HPDE6-E6E7 (cell line): ENCODE measurements around the gene SPON1.
"Not testable (repeated sequence)": the region's sequence is repeated elsewhere in the genome, so short reads cannot be mapped to it uniquely, and the experiment has no call there.

Source experiments
- DNase-seq: peaks from one replicate; pipeline ENCODE4 v3.0.0; 2011; ENCODE audit warnings: missing footprints; ENCODE audit errors: extremely low spot score

Gene SPON1

DNA sequence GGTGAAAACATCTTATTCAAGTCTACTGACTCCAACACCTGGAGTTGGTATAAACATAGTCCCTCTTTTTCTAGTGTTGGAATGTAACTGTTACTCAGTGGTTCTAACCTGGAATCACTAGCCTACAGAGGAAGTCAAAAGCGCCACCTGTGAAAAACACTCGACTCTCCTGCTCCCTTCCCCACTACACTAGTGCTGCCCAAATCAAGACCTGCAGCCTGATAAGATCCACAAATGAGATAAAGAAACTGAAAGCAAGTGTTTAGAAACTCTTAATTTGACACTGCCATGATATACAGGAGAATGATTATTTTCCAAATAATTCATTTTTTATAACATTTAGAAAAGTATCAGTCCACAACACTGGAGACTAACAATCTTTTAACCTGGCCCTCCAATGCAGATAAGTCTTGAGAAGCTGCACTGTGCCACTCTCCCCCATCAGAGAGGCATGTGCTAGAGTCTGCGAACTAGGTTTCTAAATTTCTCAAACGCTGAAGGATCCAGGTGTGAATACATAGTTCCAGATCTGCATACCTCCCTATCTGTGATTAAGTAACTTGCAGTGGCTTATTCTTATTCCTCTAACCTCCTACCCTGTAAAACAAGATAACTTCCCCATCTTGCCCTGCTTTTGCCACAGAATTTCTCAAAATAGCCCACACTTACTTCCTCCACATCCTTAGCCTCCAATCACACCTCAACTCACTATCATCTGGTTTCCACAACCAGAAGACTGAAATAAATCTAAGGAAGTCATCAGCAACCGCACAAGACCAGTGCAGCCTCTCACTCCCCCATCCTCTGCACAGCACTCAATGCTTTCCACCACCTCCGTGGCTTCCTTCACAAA lies 308.4 kb downstream of the SPON1 start:
- DNase-seq: no peak

DNA sequence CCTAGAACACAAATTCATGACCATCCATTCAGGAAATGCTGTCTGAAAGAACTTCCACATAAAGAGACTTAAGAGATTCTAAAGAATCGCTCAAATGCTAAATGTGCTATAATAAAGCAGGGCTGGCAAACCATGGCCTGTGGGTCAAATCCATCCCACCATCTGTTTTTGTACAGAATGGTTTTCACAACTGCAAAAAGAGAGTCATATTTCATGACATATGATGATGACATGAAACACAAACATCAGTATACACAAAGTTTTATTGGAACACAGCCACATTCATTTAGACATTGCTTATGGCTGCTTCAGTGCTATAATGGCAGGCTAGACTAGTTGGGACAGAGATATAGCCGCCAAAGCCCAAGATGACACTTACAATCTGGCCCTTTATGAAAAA lies 311.4 kb downstream of the SPON1 start:
- no peak for DNase-seq

DNA sequence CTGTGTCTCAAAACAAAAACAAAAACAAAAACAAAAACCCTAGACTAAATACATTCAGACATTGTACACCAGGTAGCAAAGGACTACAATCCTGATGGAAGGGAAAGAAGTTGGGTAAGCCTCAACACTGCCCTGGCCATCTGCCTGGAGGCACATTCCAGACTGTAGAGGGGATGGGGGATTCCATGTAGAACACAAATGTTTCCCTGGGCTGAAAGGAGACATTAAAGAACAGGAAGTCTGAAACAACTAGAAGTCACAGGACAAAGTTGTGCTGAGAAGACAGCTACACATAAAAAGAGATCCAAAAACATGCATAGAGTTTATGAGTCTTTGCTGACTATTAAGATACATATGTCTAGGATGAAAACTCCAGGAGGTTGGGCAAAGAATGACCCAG lies 312.6 kb downstream of the SPON1 start:
- no peak for DNase-seq

DNA sequence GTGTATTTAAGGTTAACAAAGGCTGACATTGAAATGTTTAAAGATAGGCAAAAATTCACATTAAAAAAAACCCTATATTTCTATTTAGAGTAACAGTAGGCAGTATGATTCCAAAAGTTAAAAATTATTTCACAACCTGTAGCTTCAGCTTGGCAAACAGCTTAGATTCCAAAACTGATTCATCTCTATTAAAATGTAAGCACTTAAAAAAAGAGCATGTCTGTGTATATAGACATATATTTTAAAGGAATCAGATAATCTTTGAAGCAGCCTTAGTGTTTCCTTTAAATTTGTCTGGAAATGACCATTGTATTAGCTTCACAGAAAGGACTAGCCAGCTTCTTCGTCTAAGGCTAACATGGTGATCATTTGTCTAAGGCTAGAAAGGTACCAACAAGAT lies 316.3 kb downstream of the SPON1 start:
- DNase-seq: not testable (repeated sequence)

DNA sequence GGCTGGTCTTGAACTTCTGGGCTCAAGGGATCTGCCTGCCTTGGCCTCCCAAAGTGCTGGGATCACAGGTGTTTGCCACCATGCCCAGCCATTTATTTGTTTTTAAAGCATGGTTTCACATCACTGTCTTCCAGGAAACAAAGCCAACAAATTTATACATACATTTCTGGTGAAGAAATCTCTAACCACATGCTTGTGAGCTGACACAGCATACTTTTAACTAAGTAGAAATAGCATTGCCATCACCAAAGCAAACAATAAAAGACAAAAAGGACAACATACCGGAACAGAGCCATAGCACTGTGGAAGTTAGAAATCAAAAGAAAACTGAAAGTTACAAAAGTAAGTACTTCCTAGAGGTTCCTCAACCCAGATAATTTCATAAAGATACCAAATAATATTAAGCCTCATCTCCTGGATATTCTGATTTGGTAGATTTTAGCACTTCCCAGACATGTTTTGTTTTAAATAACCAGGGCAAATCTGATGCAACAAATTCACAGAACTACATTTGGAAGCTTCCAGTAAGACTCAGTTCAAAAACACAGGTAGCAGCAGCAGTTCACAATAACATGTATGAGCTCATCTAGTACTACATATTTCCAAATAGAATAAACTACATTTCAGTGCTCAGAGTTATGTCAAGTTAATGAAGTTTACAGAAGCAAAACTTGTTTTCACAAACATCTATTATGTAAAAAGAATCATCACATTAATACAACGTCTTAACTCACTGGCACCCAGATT lies 325.8 kb downstream of the SPON1 start:
- no peak for DNase-seq

DNA sequence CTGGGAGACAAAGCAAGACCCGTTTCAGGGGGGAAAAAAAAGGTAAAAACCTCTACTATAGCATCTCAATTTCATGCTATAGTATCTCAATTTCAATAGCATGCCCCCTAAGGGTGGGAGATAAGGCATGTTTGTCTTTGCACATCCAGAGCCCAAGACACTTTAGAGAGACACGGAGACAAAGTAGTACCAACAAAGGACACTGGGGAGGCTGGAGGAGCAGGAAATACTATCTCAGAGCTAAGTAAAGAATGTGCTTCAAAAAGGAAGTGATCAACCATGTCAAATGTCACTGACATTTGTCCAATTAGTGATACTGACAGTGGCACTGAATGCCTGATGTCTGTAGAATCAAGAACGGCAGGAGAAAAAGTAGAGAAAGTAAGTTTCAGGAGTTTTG lies 327.9 kb downstream of the SPON1 start:
- no peak for DNase-seq

DNA sequence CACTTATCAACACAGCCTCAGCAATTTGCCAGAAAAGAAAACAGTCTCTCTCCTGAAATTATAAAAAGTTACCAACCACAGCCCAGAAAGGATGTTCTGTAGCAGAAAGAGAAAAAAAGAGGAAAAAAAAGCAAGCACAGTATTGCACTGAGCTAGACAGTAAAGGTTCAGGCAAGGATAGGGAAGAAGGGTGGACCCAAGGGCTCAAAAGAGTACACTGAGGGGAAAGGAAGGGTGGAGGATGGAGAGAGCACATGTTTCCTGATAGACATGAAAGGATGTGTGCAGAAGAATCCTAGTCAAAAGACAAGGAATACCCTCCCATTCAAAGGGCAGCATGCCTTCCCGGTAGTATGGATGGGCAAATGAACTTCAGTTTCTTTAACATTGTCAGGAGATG lies 337.4 kb downstream of the SPON1 start:
- DNase-seq: no peak

DNA sequence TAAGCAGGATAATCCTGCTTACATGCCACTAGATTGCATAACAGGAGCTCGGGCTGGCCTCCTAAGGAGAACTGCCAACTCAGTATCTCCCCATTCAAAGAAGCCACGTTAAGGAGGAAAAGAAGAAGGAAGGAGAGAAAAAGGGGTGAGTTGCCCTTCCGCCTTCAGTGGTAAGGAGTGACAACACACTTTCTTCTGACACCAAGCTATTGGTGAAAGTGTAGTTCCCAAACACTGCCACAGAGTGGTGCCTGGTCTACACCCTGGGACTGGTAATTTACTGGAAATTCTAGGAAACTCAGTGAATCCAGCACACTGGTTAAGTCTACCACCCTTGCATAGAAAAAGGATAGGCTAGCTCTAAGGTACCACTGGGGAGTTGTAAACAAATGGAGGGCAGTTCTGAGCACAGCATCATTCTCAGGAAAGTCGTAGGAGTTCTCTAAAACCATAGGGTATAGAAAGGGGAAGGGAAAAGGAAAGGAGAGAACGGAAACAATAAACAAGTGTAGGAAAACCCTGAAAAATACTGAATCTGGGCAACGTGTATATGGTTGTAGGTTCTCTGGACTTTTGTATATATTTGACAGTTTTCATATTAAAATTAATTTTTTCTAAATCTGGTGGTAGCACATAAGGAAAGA lies 338.3 kb downstream of the SPON1 start:
- DNase-seq: peak; percentile 43

DNA sequence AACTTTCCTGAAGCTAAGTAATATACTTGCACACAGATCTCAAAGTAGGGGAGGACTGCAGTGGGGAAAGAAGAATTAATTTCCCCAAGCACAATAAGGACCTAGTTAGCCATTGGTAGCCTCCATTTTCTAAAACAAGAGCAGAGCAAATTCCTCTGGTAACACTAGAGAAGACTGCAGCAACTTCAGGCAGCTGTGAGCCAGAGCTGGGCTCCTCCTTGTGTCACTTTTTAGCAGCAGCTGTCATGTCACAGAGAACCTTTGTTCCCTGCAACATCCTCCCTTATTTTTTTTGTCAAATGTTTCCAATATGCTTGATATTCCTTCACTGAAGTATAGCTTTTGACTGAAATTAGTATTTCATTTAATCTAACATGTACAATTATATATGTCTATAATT lies 342.1 kb downstream of the SPON1 start:
- DNase-seq: no peak

DNA sequence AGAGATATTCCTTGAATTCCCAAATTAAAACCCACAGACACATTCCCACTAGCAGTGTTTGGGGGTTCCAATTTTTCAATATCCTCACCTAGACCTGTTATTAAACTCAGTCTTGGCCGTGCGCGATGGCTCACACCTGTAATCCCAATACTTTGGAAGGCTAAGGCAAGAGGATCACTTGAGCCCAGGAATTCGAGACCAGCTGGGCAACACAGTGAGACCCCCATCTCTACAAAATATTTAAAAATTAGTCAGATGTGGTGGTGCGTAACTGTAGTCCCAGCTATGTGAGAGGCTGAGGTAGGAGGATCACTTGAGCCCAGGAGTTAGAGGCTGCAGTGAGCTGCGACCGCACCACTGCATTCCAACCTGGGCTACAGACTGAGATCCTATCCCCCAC lies 343.1 kb downstream of the SPON1 start:
- no peak for DNase-seq

DNA sequence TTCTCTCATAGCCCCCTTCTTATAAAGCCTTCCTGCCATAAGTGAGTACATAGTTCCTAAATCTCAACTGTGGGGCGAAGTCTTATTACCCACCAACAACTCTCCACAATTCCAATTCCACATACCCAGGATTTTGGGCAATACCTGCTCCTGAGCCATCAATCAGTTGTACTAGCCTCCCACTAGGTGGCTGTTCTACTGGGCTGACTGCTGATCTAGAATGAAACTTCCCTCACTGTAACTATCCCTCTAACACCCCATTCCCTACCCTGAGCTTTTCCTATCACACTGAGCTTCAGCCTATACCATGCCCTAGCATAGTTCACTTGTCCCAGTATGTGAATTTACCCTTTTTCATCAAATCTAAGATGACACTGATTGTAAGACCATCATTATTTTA lies 344.0 kb downstream of the SPON1 start:
- DNase-seq: no peak

DNA sequence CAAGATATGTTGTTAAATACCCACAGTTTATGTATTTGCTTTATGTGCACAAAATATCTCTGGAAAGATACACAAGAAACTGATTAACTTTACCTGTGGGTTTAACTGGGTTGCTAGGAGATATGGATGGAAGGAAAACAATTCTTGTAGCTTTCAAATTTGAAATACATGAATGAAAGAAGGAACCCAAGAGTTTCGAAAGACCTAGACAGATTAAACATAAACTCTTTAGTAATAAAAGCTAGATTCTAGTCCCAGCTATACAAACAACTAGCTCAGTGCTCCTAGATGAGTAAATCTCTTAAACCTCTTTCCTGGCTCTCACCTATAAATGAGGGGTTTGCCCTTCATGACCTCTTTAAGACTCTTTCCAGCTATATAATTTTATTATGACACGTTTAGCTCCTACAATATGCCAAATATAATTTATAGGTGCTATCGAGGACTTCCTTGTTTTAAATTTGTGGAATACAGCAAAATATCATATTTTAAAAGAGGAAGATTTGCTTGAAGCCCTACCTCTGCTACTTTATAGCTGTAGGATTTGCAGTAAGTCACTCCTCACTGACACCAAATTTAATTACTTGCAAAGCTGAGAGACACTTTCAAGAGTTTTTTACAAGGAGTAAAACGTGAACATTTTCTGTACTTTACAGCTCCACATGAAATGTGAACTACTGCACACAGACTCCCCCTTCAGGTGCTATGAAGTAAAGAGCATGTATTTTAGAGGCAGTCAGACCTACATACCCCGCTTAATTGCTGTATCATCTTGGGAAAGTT lies 345.8 kb downstream of the SPON1 start:
- peak; percentile 29 for DNase-seq

DNA sequence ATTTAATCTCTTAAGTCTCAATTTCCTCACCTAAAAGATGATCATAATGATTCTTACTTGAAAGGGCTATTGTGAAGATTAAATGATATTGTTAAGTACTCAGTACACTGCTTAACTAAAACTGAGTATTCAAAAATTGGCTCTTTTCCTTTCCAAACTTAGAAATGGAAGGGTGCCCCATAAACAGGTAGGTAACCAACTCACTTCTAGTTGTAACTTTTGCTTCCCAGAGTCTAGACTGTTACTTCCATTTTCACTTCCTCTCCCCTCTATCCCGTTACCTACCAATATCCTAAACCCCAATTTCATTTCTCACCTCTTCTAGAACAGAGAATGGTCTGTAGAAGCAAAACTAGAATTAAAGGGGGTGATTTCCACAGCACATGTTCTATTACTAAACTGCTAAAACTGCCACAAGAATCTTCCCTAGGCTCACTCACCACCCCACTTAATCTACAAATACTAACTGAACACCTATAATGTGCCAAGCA lies 346.4 kb downstream of the SPON1 start:
- no peak for DNase-seq

DNA sequence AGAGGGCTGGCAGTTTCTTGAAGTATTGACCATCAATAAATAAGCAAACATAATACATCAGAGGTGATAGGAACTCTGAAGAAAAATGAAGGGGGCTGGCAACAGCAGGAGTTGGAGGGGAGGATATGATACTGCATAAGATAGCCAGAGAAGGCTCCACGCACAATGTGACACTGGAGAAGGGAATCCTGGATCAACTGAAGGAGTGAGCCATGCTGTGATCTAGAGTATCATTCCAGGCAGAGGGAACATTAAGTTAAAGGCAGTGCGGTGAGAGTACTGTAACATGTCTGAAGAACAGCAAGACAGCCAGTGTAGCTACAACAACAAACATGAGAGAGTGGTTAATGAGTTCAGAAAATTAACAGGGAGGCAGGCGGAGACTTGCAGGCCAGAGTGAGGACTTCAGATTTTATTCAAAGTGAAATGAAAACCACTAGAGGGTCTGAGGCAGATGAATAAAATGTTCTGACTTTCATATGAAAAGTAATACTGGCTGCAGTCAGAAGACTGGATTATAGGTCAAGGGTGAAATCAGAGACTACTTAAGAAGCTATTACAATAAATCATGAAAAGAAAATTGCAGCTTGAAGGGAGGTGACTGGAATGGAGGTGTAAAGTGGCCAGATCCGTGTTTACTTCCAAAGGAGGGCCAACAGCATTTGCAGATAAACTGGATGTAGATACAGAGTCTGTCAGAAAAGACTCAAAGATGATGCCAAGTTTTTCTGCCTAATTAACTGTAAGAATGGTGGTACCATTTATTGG lies 347.1 kb downstream of the SPON1 start:
- no peak for DNase-seq

DNA sequence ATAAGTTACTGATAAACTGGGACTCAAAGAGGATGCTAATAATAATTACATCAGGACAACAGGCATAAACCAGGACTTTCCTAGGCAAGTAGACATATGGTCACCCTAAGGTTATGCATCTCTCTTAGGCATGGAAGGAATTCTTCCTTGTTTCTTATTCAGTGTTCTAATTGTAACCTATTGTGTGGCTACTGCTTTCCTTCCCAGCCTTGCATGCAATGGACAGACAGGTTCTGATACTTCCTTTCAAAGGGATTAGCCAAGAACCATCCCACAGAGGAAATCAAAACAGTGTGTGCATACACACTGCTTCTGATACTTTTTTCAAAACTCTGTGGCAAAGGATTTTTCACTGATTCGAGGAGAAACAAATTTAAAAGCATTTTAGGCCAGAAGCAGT lies 348.2 kb downstream of the SPON1 start:
- DNase-seq: no peak

DNA sequence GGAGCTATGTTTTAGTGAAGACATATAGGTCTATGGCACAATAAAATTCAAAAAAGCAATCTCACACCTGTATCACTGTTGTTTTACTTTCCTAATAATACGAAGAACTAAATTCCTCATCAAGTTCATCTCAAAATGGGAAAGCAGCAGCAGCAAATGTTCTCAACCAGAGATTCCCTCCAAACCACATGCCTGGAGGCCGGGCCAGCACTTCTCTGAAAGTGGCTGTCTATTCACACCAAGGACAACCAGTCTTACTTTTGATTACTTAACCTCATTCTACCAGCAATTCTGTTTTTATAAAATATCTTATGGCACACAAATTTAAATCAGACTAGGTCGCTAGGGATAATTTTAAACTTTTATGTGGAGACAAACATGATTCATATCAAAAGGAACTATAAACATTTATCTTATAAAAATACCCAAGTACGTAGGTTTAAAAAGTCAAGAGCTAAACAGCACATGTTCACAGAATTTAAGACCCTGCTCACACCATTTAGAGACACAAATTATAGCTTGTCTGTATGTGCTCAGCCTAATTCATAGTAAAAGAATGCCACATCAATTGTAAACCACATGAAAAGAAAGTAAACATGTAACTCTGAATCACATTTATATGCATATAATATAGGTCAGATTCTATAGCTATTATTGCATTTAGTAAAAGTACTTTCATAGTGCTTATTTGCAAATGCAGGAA lies 350.4 kb downstream of the SPON1 start:
- DNase-seq: no peak

DNA sequence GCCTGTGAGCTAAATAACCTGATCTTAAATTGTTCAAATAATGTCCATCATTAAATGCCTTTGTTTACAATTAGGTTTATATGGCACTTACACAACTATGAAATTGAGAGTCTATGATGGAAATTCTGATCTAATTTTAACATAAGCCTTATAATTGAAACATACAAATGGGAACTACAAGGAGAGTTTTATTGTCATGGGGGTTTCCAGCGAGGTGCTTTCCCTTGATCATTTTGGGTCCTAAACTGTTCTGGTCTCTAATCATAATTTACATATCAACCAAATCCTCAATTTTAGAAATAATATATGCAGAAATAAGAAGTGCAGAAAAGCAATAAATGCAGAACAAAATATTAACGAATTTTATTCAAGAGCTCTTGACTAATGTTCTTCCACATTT lies 351.6 kb downstream of the SPON1 start:
- DNase-seq: no peak

DNA sequence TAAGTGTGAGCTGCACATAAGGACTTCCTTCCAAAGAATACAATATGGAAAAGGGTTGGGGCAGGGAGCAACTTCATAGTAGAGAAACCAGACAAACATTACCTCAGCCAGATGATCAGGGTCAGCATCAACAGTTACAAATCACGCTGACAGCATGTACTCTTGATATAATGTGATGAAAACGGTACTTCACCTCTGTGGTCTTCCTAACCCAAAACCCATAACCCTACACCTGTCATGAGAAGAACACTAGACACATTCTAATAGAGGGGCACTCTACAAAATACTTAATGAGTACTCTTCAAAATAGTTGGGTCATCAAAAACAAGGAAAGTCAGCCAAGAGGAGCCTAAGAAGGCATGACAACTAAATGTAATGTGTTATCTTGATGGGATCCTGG lies 352.6 kb downstream of the SPON1 start:
- DNase-seq: no peak
